HepG2 (cell line): ENCODE results near the gene PTPRM. TPM values are rescaled to one million over a fixed set of nuclear protein-coding genes. Genes with fewer than 3 reads are reported as not detected.

Experiments used
- ATAC-seq: fragments of 200-7000 bp; cut with Tn5 transposase; 3 replicates; pipeline ENCODE4 v1.9.1; 2020; ENCODE audit warnings: mild to moderate bottlenecking, moderate library complexity
- BruUV-seq: library from RNA; stranded (reverse); fragments of 400-500 nt; replicated peaks from 2 replicates; lab custom pipeline; 2021; lab: Mats Ljungman, UMichigan
- CTCF ChIA-PET: fragments of 300-600 bp; formaldehyde crosslinking; extraction: SDS; loops from one replicate; lab custom pipeline; 2021; ENCODE audit warnings: low total read pairs, inconsistent platforms, low intra/inter-chr PET ratio; lab: Yijun Ruan, JAX
- POLR2A ChIA-PET: fragments of 350-600 bp; sonication (Branson Sonifier 250); formaldehyde crosslinking; loops from one replicate; lab custom pipeline; 2020; ENCODE audit warnings: antibody characterized with exemption, inconsistent platforms; lab: Yijun Ruan, JAX
- DNase-seq: peaks from one replicate; pipeline ENCODE4 v3.0.0-alpha.2; 2015; ENCODE audit warnings: low spot score
- FAIRE-seq: peaks from 3 replicates; lab custom pipeline; 2011; peaks lifted over from hg19 to GRCh38; lab: Jason Lieb, UNC
- H2AFZ ChIP-seq: one replicate; pipeline ENCODE4 v1.6.1; 2011; ENCODE audit warnings: low read length, inconsistent platforms
- H3K27ac ChIP-seq: fragments of 300-600 bp; 3 replicates; pipeline ENCODE4 v1.8.0; 2011; ENCODE audit warnings: mixed run types, mild to moderate bottlenecking, mixed read lengths, low read length, inconsistent platforms; ENCODE audit not compliant: insufficient read depth; ENCODE audit errors: extremely low read length
- H3K27me3 ChIP-seq, 2 experiments: fragments of 200-600 bp in 1 of 2; 2 replicates in 1 of 2; 3 replicates in 1 of 2; pipeline versions ENCODE4 v1.6.0 to v1.8.0; 2011; ENCODE audit warnings: low read length in 2 of 2, mild to moderate bottlenecking in 2 of 2, moderate library complexity in 2 of 2, inconsistent platforms in 1 of 2; ENCODE audit not compliant: insufficient read depth in 2 of 2, control insufficient read depth in 1 of 2
- H3K36me3 ChIP-seq, 2 experiments: fragments of 200-600 bp in 1 of 2; replicated peaks in 1 of 2; 2 replicates in 1 of 2; 3 replicates in 1 of 2; pipeline versions ENCODE4 v1.5.1 to v1.8.0; 2011; ENCODE audit warnings: low read length in 2 of 2, inconsistent platforms in 1 of 2; ENCODE audit not compliant: insufficient read depth in 2 of 2, control insufficient read depth in 1 of 2
- H3K4me1 ChIP-seq: 2 replicates; pipeline ENCODE4 v1.5.1; 2012; ENCODE audit warnings: low read length, inconsistent platforms; ENCODE audit not compliant: insufficient read depth
- H3K4me2 ChIP-seq: 2 replicates; pipeline ENCODE4 v1.6.0; 2011; ENCODE audit warnings: low read depth, low read length, inconsistent platforms
- H3K4me3 ChIP-seq, 3 experiments: fragments of 200-600 bp in 1 of 3; sonication (generic), shearing (Covaris generic) in 1 of 3; replicated peaks in 1 of 3; 2 replicates each; pipeline ENCODE4 v1.5.1; 2011 to 2016; ENCODE audit warnings: low read length in 3 of 3, inconsistent platforms in 2 of 3, low read depth in 2 of 3, mild to moderate bottlenecking in 2 of 3, control low read depth in 1 of 3, mixed read lengths in 1 of 3; ENCODE audit not compliant: insufficient read depth in 1 of 3
- H3K79me2 ChIP-seq: one replicate; pipeline ENCODE4 v1.6.1; 2011; ENCODE audit warnings: low read length, inconsistent platforms; ENCODE audit not compliant: insufficient read depth
- H3K9ac ChIP-seq: 2 replicates; pipeline ENCODE4 v1.6.0; 2011; ENCODE audit warnings: mild to moderate bottlenecking, low read depth, low read length, inconsistent platforms; ENCODE audit not compliant: insufficient read depth
- H3K9me3 ChIP-seq: 2 replicates; pipeline ENCODE4 v1.5.1; 2012; ENCODE audit warnings: mild to moderate bottlenecking, low read length
- H4K20me1 ChIP-seq: 2 replicates; pipeline ENCODE4 v1.6.0; 2011; ENCODE audit warnings: inconsistent platforms, mild to moderate bottlenecking, low read length, moderate library complexity; ENCODE audit not compliant: insufficient read depth
- CENPX ChIP-seq: sonication (generic); formaldehyde crosslinking; IDR thresholded peaks from 2 replicates; pipeline ENCODE4 v1.9.0; 2021; ENCODE audit warnings: mild to moderate bottlenecking, missing genetic modification reagents, moderate library complexity
- GATAD1 ChIP-seq: IDR thresholded peaks from 2 replicates; pipeline ENCODE4 v1.6.1; 2016; ENCODE audit warnings: missing genetic modification reagents, missing compliant biosample characterization
- HCFC1 ChIP-seq: fragments of 150-350 bp; IDR thresholded peaks from 2 replicates; pipeline ENCODE4 v1.6.1; 2014; ENCODE audit warnings: low read depth, low read length
- HMGA1 ChIP-seq: sonication (generic); formaldehyde crosslinking; conservative IDR thresholded peaks from 2 replicates; pipeline ENCODE4 v1.4.0; 2020; ENCODE audit warnings: missing genetic modification reagents
- HOXA9 ChIP-seq: sonication (generic); formaldehyde crosslinking; IDR thresholded peaks from 2 replicates; pipeline ENCODE4 v1.8.1; 2022; ENCODE audit warnings: missing genetic modification reagents, mild to moderate bottlenecking, moderate library complexity, borderline replicate concordance
- NFIC ChIP-seq: IDR thresholded peaks from 2 replicates; pipeline ENCODE4 v1.6.1; 2012; ENCODE audit warnings: mild to moderate bottlenecking, low read length, inconsistent platforms
- PHF21A ChIP-seq: sonication (generic); formaldehyde crosslinking; IDR thresholded peaks from 2 replicates; pipeline ENCODE4 v1.5.0; 2020; ENCODE audit warnings: mild to moderate bottlenecking, missing genetic modification reagents
- PTBP1 ChIP-seq: fragments of 200-400 bp; formaldehyde crosslinking; IDR thresholded peaks from 2 replicates; pipeline ENCODE4 v1.6.1; 2018; ENCODE audit warnings: low read length, low read depth; ENCODE audit not compliant: poor library complexity, severe bottlenecking
- RELA ChIP-seq: sonication (generic); formaldehyde crosslinking; IDR thresholded peaks from 2 replicates; pipeline ENCODE4 v1.4.0; 2020; ENCODE audit warnings: missing genetic modification reagents
- SOX13 ChIP-seq, 3 experiments: fragments of 450-650 bp in 1 of 3; sonication (generic) in 1 of 3; formaldehyde crosslinking in 1 of 3; IDR thresholded peaks in 2 of 3; conservative IDR thresholded peaks in 1 of 3; 2 replicates each; pipeline versions ENCODE4 v1.5.0 to v1.6.1; 2016 to 2020; ENCODE audit warnings: antibody characterized with exemption in 1 of 3, mild to moderate bottlenecking in 1 of 3, missing compliant biosample characterization in 1 of 3, missing genetic modification reagents in 1 of 3, moderate library complexity in 1 of 3
- ZNF430 ChIP-seq: sonication (generic); formaldehyde crosslinking; IDR thresholded peaks from 2 replicates; pipeline ENCODE4 v1.9.0; 2021; ENCODE audit warnings: mild to moderate bottlenecking, missing genetic modification reagents
- ZNF781 ChIP-seq: sonication (generic); formaldehyde crosslinking; IDR thresholded peaks from 2 replicates; pipeline ENCODE4 v1.5.1; 2020; ENCODE audit warnings: borderline replicate concordance, mild to moderate bottlenecking, missing genetic modification reagents; ENCODE audit errors: not compliant biosample characterization
- ZZZ3 ChIP-seq: sonication (generic); formaldehyde crosslinking; IDR thresholded peaks from 2 replicates; pipeline ENCODE4 v1.4.0; 2020; ENCODE audit warnings: missing genetic modification reagents, mild to moderate bottlenecking, borderline replicate concordance
- WGBS: methylation state at CpG from one replicate; pipeline ENCODE4 v1.1.6; 2017; ENCODE audit warnings: low lambda C conversion rate; 5-methylcytosine and 5-hydroxymethylcytosine counted together
- in situ Hi-C: cut with HindIII; loops from 2 replicates; pipeline ENCODE4 v1.10.0; 2017; ENCODE audit warnings: low pct_unique_long_range_greater_than_20kb; ENCODE audit not compliant: extremely low pct_ligation_motif_present
- intact Hi-C: fragments of 100-400 bp; cut with micrococcal nuclease; formaldehyde crosslinking; loops from one replicate; pipeline ENCODE4 v1.10.0; 2022; ENCODE audit not compliant: unreplicated experiment
- polyA plus RNA-seq, 8 experiments: library from polyadenylated mRNA; depleted of rRNA in 3 of 8; stranded (reverse) in 7 of 8; unstranded in 1 of 8; fragments of >200 nt; fragmentation: Illumina TruSeq in 4 of 8; extraction: Trizol in 4 of 8; gene quantifications; 2 replicates each; pipeline versions ENCODE4 v1.2.1 to v1.2.3, GENCODE V29; 2011 to 2016; ENCODE audit warnings: low read depth in 4 of 8, missing spikeins in 1 of 8, mixed read lengths in 1 of 8; ENCODE audit not compliant: insufficient read depth in 1 of 8
- total RNA-seq, 5 experiments: library from RNA; depleted of rRNA; stranded (reverse); fragments of >200 nt; fragmentation: Illumina TruSeq; extraction: Trizol; gene quantifications; 2 replicates each; pipeline ENCODE4 v1.2.3, GENCODE V29; 2016; ENCODE audit warnings: low read depth in 1 of 5

The PTPRM gene
- total and polyA plus RNA-seq, 2 of the 13 experiments (the other 11 are each of a cell fraction or from before 2014, with no cell fraction given): 12.6 to 108 TPM

GRCh38 chr18:7748251-7749007 lies 181.3 kb downstream of the PTPRM start:
- TF ChIP-seq CENPX: no peak
- TF ChIP-seq HMGA1: no peak
- no peak for TF ChIP-seq ZZZ3 (CRISPR knock-in tag)
- no peak for TF ChIP-seq HOXA9 (CRISPR knock-in tag)
- no peak for TF ChIP-seq PHF21A (CRISPR knock-in tag)
- no peak for TF ChIP-seq PTBP1
- no peak for TF ChIP-seq HCFC1
- TF ChIP-seq RELA (CRISPR knock-in tag): no peak
- TF ChIP-seq ZNF781 (CRISPR knock-in tag): no peak
- TF ChIP-seq SOX13 (IDR thresholded peaks at IDR 0.05): no peak
- TF ChIP-seq SOX13 (CRISPR knock-in tag; conservative IDR thresholded peaks at IDR 0.05 in 1 of 2, IDR thresholded peaks at IDR 0.05 in 1 of 2): no peak
- no peak for TF ChIP-seq GATAD1 (CRISPR knock-in tag)
- no peak for TF ChIP-seq ZNF430 (CRISPR knock-in tag)
- no peak for TF ChIP-seq NFIC
- no peaks in the 10 kb centered on the region for H4K20me1 ChIP-seq
- intact Hi-C loops (no loop called here), in situ Hi-C loops (no loop called here)
- ATAC-seq (no peak), FAIRE-seq (no peak), DNase-seq (no peak)
- no TSS peak for BruUV-seq
- no peaks in the 10 kb centered on the region for H3K36me3 ChIP-seq
- peaks cover 6% of the 10 kb centered on the region; the same call in 1 of the 2 replicates for H3K9me3 ChIP-seq
- H3K4me3 ChIP-seq: no peak overlapping the region
- ChIA-PET POLR2A (no interaction called here), CTCF (no interaction called here)
- H3K9ac ChIP-seq: no peak overlapping the region
- no peaks in the 10 kb centered on the region for H3K27me3 ChIP-seq
- no peak overlapping the region for H3K27ac ChIP-seq
- H3K4me1 ChIP-seq: peaks cover 63% of the 10 kb centered on the region
- peaks cover 3% of the 10 kb centered on the region for H3K79me2 ChIP-seq
- no peak overlapping the region for H2AFZ ChIP-seq
- WGBS: 100% methylated on average over 2 of the region's 4 CpGs
- H3K4me2 ChIP-seq: no peak overlapping the region
